ENCODE measurements around the gene SCLT1.
A peak's percentile ranks its signal among the peaks of the same experiment; 100 is the strongest.

SCLT1 gene

GRCh38 chr4:128871948-128872347 is 221.4 kb downstream of the SCLT1 start:
- no peak for DNase-seq (ENCODE audit: low read depth in 3 of 3)

GRCh38 chr4:128869776-128870509 is 223.4 kb downstream of the SCLT1 start:
- no peak for DNase-seq (ENCODE audit: low read depth in 3 of 3)

GRCh38 chr4:128868758-128869157 is 224.6 kb downstream of the SCLT1 start:
- DNase-seq (ENCODE audit: low read depth in 3 of 3), result no peak

- DNase-seq (ENCODE audit: low read depth in 3 of 3), result no peak
Measured at GRCh38 chr4:128866691-128867090, 226.6 kb downstream of the SCLT1 start.

GRCh38 chr4:128866269-128866668 is 227.1 kb downstream of the SCLT1 start:
- DNase-seq (ENCODE audit: low read depth in 3 of 3), result no peak

GRCh38 chr4:128865132-128865531 is 228.2 kb downstream of the SCLT1 start:
- DNase-seq (ENCODE audit: low read depth in 3 of 3), result no peak

- DNase-seq (ENCODE audit: low read depth in 3 of 3), result peak; percentile 42 to 46 (median 44)
Measured at GRCh38 chr4:128863312-128864075, 229.8 kb downstream of the SCLT1 start.

- peak; percentile 23 to 46 (median 25) for DNase-seq (ENCODE audit: low read depth in 3 of 3)
Measured at GRCh38 chr4:128862608-128863311, 230.6 kb downstream of the SCLT1 start.

GRCh38 chr4:128861856-128862518 is 231.4 kb downstream of the SCLT1 start:
- no peak for DNase-seq (ENCODE audit: low read depth in 3 of 3)

- DNase-seq (ENCODE audit: low read depth in 3 of 3), result no peak
Measured at GRCh38 chr4:128859887-128860677, 233.3 kb downstream of the SCLT1 start.

GRCh38 chr4:128858879-128859671 is 234.3 kb downstream of the SCLT1 start:
- DNase-seq (ENCODE audit: low read depth in 3 of 3), result no peak

GRCh38 chr4:128856246-128856645 is 237.1 kb downstream of the SCLT1 start:
- DNase-seq (ENCODE audit: low read depth in 3 of 3), result no peak

GRCh38 chr4:128855621-128856020 is 237.7 kb downstream of the SCLT1 start:
- no peak for DNase-seq (ENCODE audit: low read depth in 3 of 3)

- DNase-seq (ENCODE audit: low read depth in 3 of 3), result no peak
Measured at GRCh38 chr4:128854433-128854832, 238.9 kb downstream of the SCLT1 start.

- no peak for DNase-seq (ENCODE audit: low read depth in 3 of 3)
Measured at GRCh38 chr4:128853741-128854140, 239.6 kb downstream of the SCLT1 start.

- DNase-seq (ENCODE audit: low read depth in 3 of 3), result no peak
Measured at GRCh38 chr4:128850252-128850651, 243.1 kb downstream of the SCLT1 start.

GRCh38 chr4:128848461-128848860 is 244.9 kb downstream of the SCLT1 start:
- no peak for DNase-seq (ENCODE audit: low read depth in 3 of 3)

GRCh38 chr4:128847082-128847724 is 246.1 kb downstream of the SCLT1 start:
- no peak for DNase-seq (ENCODE audit: low read depth in 3 of 3)

- DNase-seq (ENCODE audit: low read depth in 3 of 3), result no peak
Measured at GRCh38 chr4:128846063-128846462, 247.3 kb downstream of the SCLT1 start.

GRCh38 chr4:128844931-128845330 is 248.4 kb downstream of the SCLT1 start:
- no peak for DNase-seq (ENCODE audit: low read depth in 3 of 3)
